ENCODE data around the gene TMEM250. TPM values are rescaled to one million over a fixed set of nuclear protein-coding genes. Genes with fewer than 3 reads are reported as not detected.

The TMEM250 gene
- total RNA-seq, 1 donor from 2014 or later = 33.6 TPM

DNA sequence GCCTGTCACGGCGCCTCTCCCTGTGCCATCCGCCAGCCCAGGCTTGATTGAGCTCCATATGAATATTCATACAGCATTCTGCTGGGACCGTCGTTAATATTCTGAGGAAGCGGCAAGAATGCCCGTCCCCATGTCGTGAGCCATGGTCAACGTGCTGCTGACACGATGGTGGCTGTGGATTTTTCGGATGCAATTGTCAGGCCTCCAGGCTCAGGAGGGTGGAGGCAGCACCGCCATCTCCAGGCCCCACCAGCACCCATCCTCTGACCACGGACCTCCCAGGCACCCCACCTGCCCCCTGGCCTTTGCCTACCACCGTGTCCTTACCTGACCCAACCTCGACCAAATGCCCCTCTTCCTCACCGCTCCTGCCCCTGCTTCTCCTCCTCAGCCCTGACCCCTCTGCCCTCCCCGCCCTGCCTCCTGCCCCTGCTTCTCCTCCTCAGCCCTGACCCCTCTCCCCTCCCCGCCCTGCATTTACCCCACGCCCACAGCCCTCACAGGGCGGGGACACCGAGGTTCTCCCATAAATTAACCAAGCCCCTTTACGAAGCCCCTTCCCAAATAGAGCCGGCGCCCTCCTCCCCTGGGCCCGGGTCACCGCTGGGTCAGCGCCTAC is 9.9 kb downstream of the TMEM250 start:
- Mint-ChIP-seq H3K36me3 (ENCODE audit: low read depth, unreplicated experiment) (no peaks in the 10 kb centered on the region), H3K4me3 (ENCODE audit: unreplicated experiment) (no peak overlapping the region), H3K27ac (ENCODE audit: unreplicated experiment) (no peak overlapping the region), H3K4me1 (ENCODE audit: unreplicated experiment) (no peaks in the 10 kb centered on the region), H3K9me3 (ENCODE audit: unreplicated experiment) (no peaks in the 10 kb centered on the region), H3K27me3 (ENCODE audit: unreplicated experiment) (peaks cover 10% of the 10 kb centered on the region)
- DNase-seq (ENCODE audit: low spot score) = no peak
- no peak for TF ChIP-seq CTCF (IDR thresholded peaks at IDR 0.05; ENCODE audit: unreplicated experiment)

- H3K4me1 Mint-ChIP-seq (ENCODE audit: unreplicated experiment) = no peaks in the 10 kb centered on the region
- H3K36me3 Mint-ChIP-seq (ENCODE audit: low read depth, unreplicated experiment) = no peaks in the 10 kb centered on the region
- DNase-seq (ENCODE audit: low spot score) = no peak
- TF ChIP-seq CTCF (IDR thresholded peaks at IDR 0.05; ENCODE audit: unreplicated experiment) = no peak
- no peaks in the 10 kb centered on the region for H3K9me3 Mint-ChIP-seq (ENCODE audit: unreplicated experiment)
- H3K4me3 Mint-ChIP-seq (ENCODE audit: unreplicated experiment) = no peak overlapping the region
- peaks cover 10% of the 10 kb centered on the region for H3K27me3 Mint-ChIP-seq (ENCODE audit: unreplicated experiment)
- no peak overlapping the region for H3K27ac Mint-ChIP-seq (ENCODE audit: unreplicated experiment)
Observed at GRCh38 chr9:136107953-136108647, 10.6 kb downstream of the TMEM250 start.

DNA sequence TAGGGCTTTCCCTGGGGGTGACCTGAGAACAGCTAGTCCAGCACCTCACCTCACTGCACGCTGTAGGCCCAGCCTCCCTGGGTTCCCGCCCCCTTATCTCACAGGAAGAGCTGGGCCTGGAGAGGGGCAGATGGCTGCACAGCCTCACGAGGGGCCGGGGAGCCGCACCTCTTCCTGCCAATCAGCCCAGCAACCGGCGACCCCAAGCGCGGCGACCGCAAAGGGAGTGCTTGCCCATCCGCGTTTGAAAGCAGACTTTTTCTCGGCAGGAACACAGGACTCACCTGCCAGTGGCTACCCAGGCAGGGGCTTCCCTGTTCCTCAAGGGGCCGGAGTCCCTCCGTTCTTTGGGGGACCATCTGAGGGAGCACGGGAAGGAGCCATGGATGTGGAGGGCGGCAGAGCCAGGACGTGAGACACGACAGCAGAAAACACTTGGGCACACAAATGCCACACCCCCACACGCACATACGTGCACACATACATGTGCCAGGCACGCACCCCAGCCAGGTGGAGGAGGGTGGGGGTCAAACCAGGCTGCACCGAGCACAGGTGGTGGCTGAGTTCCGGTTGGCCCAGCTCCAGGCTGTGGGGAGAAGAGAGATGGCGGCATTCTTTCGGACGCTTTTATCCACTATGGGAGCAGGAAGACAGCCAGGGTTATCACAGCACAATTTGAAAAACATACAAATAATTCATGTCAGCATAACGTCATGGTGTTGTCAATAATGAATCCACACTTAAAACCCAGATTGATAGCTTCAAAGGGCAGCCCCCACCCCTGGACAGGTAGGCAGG is 11.3 kb downstream of the TMEM250 start:
- H3K27ac Mint-ChIP-seq (ENCODE audit: unreplicated experiment) = no peak overlapping the region
- H3K36me3 Mint-ChIP-seq (ENCODE audit: low read depth, unreplicated experiment) = no peaks in the 10 kb centered on the region
- H3K27me3 Mint-ChIP-seq (ENCODE audit: unreplicated experiment) = peaks cover 10% of the 10 kb centered on the region
- no peak for TF ChIP-seq CTCF (IDR thresholded peaks at IDR 0.05; ENCODE audit: unreplicated experiment)
- no peaks in the 10 kb centered on the region for H3K4me1 Mint-ChIP-seq (ENCODE audit: unreplicated experiment)
- DNase-seq (ENCODE audit: low spot score) = no peak
- no peak overlapping the region for H3K4me3 Mint-ChIP-seq (ENCODE audit: unreplicated experiment)
- no peaks in the 10 kb centered on the region for H3K9me3 Mint-ChIP-seq (ENCODE audit: unreplicated experiment)

DNA sequence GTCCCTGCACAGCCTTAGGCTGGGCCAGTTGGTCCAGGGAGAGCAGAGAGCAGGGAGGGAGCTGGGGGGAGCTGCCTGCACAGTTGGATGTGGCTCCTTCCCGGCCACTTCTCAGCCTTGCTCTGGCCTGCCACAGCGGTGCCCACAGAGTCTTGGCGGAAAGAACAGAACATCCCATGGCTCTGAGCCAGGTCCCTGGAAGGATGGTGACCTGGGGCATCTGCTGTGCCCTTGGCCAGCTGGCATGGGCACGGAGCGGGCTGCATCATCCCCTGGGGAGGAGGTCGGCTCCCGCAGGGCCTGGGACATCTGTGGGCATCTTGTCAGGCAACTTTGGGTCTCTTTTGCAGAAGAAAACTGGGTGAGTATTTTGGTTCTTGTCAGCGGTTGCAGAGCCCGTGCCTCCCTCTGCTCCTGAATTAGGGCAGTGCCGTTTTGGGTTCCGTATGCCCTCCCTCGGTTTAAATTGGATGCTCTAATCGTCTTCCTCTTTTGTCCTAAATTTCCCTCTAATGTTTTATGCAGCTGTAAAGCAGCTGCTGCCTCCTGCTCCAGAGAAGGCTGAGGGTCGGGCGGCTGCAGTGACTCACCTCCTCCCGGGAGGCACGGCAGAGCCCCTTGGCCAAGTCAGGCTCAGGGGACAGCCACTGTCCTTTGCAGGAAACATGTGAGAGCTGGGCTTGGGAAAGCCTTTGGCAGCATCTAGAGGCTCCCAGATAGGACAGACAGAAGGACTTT is 13.1 kb downstream of the TMEM250 start:
- no peaks in the 10 kb centered on the region for H3K9me3 Mint-ChIP-seq (ENCODE audit: unreplicated experiment)
- no peak for DNase-seq (ENCODE audit: low spot score)
- no peak overlapping the region for H3K4me3 Mint-ChIP-seq (ENCODE audit: unreplicated experiment)
- no peak overlapping the region for H3K27ac Mint-ChIP-seq (ENCODE audit: unreplicated experiment)
- H3K4me1 Mint-ChIP-seq (ENCODE audit: unreplicated experiment) = no peaks in the 10 kb centered on the region
- H3K27me3 Mint-ChIP-seq (ENCODE audit: unreplicated experiment) = peaks cover 10% of the 10 kb centered on the region
- TF ChIP-seq CTCF (IDR thresholded peaks at IDR 0.05; ENCODE audit: unreplicated experiment) = no peak
- no peaks in the 10 kb centered on the region for H3K36me3 Mint-ChIP-seq (ENCODE audit: low read depth, unreplicated experiment)
